ENCODE data around the gene HNRNPLL.

DNA sequence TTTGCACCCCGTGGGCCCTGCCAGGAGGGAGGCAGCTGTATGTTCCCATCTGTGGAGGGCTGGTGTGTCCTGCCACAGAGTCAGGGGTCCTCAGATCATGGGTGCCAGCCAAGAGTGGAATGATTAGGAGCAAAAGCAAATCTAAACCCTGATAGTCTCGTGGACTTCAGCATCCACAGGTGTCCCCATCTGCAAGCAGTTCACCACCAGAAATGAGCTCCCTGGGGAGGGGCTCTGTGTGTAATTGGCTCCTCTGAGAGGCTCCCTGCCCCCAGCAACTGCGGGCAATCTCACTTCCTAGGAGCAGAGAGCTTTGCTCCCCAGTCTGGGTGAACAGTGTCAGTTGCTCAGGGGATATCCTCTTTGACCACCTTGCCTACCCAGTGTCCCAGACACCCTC lies 78.1 kb downstream of the HNRNPLL start:
- TF ChIP-seq FOXM1 (CRISPR knock-in tag; IDR thresholded peaks at IDR 0.05) (no peak), TBL1XR1 (IDR thresholded peaks at IDR 0.05; ENCODE audit: borderline replicate concordance, low read length, partially characterized antibody) (no peak), KLF9 (CRISPR knock-in tag; IDR thresholded peaks at IDR 0.05; ENCODE audit: low read depth) (no peak), TAF1 (CRISPR knock-in tag; IDR thresholded peaks at IDR 0.05) (no peak)
